GM13976 (cell line): ENCODE results near the gene MRPL36.

ENCODE experiments used
- DNase-seq: peaks from one replicate; pipeline ENCODE4 v3.0.0; 2012; ENCODE audit warnings: low spot score
- in situ Hi-C: fragments of 300-500 bp; cut with MboI; formaldehyde crosslinking; loops from one replicate; pipeline ENCODE4 v1.12.0; 2022; ENCODE audit warnings: low sequenced_read_pairs, mixed read lengths, inconsistent platforms; ENCODE audit not compliant: unreplicated experiment
- TF ChIP-seq, protein P1 (sequence below): IDR thresholded peaks from 2 replicates; pipeline ENCODE4 v1.5.1; 2012; ENCODE audit warnings: borderline replicate concordance, mild to moderate bottlenecking; ENCODE audit not compliant: insufficient read depth; ENCODE audit errors: extremely low read depth, missing control alignments, control extremely low read depth

The MRPL36 gene

DNA sequence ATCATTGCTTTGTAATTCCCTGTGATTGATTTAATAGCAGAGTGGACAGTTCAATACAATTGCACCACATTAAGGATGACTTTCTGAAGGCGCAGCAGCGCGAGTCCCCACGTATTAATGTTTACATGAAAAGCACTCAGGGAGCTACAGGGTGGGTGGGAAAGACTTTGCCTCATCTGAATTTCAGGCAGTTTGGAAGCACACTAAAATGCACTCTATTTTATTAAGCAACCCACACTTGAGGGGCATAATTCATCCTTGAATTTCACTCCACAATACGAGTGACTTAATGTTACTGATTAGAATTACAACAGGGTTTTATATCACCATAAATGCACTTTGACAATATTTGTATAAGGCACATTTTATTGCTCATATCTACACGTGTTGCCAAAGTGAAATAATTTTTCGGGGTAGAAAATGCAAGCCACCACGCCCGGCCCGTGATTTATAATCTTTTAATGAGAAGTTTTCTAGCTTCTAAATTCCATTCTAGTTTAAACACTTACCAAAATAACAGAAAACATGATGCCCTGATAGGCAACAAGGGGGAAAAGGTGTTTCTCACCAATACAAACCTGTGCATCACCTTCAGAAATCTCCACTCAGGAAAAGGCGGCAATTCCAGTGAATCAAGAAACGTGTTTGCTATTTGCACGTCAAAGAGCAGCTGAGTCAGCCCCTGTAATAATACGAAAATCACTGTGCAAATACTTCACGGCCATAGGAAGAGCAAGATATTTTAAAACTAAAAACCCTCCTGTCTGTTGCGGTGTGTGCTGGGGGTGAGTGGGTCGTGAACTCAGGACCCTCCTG is 42.6 kb upstream of the MRPL36 start:
- in situ Hi-C loops = no loop called here
- DNase-seq = no peak

DNA sequence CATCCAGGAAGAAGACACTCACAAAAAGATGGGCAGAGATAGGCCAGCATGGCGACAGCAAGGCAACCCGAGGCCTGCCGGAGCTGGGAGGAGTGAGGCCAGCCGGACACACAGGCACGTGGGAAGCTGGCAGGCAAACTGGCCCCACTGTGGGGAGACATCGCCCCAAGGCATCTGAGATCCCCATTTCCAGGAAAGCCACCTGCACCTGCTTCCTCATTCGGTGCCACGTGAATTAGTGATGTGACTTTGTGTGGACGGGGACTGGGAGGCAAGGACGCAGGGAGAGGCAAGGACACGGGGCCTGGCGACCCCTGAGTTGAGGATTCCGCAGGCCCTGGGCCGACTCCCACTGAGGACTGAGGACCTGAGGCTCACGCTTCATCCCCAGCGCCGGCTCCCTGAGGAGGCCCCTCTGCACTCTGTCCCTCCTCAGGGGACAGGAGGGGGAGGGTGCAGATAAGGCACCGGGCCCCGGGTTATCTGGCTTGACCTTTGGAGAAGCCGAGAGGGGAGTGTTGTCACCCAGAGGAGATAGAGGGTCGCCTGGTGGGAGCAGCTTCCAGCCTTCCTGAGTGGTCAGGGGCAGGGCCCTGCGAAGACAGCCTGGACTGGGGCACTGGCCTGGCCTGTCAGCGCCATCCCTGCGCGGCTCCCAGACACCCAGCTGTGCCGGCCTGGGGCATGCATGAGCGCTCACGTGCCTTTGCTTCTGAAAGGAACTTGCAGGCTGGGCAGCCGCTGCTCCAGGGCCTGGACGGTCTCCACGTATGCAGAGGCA is 41.3 kb upstream of the MRPL36 start:
- TF ChIP-seq, protein P1, sequence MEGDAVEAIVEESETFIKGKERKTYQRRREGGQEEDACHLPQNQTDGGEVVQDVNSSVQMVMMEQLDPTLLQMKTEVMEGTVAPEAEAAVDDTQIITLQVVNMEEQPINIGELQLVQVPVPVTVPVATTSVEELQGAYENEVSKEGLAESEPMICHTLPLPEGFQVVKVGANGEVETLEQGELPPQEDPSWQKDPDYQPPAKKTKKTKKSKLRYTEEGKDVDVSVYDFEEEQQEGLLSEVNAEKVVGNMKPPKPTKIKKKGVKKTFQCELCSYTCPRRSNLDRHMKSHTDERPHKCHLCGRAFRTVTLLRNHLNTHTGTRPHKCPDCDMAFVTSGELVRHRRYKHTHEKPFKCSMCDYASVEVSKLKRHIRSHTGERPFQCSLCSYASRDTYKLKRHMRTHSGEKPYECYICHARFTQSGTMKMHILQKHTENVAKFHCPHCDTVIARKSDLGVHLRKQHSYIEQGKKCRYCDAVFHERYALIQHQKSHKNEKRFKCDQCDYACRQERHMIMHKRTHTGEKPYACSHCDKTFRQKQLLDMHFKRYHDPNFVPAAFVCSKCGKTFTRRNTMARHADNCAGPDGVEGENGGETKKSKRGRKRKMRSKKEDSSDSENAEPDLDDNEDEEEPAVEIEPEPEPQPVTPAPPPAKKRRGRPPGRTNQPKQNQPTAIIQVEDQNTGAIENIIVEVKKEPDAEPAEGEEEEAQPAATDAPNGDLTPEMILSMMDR = no peak
- in situ Hi-C loops = no loop called here
- DNase-seq = no peak

More for the DNA sequence above, 42.6 kb upstream of the MRPL36 start:
- TF ChIP-seq, protein P1 = no peak

DNA sequence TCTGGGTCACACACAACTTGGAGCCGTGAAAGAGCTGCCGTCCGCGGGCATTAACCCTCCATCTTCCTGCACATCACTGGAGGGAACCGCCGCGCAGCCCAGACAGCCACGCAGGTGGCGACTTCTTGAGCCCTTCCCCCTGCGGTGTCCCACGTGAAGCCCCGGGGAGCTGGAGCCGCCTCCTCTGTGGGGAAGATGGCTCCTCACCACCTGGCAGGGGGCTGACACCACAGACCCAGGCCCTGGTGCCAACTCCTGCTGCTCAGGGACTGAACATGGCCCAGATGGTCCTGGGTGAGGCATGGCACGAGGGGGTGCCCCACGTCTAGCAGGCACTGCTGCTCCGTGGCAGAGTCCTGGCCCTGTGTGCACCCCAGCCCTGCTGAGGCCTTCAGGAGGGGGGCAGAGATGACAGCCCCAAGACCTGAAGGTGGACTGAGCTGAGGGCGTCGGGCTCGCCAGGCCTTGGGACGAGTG is 40.5 kb upstream of the MRPL36 start:
- TF ChIP-seq, protein P1 = no peak
- in situ Hi-C loops = no loop called here
- no peak for DNase-seq

DNA sequence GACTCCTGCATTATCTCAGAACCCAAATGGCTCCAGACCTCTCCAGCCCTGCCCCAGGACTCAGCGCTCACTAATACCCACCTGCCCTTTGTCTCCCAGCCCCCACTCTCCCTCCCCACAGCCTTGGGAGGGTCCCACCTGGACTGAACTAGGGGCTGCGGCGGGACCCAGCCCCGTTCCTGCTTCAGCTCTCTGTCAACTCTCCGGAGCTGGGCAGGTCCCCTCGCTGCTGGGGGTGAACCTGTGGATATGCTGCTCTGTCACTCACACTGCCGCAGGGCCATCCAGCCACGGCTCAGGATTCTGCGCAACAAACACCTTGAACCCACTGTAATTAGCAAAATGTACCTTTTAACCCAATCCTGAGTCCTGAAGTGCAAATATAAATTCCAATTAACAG is 38.4 kb upstream of the MRPL36 start:
- TF ChIP-seq, protein P1 = no peak
- in situ Hi-C loops = no loop called here
- no peak for DNase-seq

DNA sequence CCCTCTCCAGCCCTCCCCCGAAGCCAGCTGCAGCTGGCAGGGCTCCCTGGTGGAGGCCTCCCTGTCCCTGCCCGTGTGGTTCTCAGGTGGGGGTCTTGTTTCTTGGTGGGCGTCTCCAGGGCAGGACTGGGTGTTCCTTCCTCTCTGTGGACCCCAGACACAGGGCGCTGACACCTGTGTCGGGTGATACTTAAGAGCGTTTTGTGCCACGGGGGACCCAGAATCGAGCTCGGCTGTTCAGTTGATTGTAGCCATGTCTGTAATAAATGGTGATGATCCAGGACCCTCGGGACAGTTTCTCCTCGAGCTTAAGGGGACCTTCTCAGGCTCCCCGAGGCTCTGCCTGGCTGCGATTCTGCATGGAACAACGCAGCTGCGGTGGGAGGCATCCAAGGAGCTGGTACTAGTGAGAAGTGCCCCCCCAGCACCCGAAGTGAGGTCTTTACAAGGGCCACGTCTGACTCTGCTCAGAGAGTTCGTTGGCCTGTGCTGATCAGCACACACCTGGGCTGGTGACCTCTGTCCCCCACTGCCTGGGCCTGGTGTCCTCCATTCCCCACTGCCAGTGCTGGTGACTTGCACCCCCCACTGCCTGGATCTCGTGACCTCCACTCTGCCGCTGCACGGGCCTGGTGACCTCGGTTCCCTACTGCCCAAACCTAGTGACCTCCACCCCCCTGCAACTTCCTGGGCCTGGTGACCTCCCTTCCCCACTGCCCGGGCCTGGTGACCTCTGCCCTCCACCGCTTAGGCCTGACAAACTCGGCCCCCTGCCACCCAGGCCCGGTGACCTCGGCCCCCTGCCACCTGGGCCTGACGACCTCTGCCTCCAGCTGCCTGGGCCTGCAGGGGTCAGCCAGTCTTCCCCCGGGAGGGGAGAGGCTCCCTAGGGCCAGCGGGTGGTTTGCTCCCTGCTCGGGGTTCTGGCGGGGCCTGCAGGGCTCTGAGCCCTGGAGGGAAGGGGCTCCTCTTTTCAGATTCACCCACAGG is 37.5 kb upstream of the MRPL36 start:
- no peak for DNase-seq
- TF ChIP-seq, protein P1 = no peak
- in situ Hi-C loops = no loop called here
